ENCODE data around the gene IPO9. TPM values are rescaled to one million over a fixed set of nuclear protein-coding genes. Genes with fewer than 3 reads are reported as not detected.
A peak's percentile ranks its signal among the peaks of the same experiment; 100 is the strongest.

The IPO9 gene
- total RNA-seq, 6 experiments from 2014 or later: 54.1 to 77.8 (median 63.6) TPM

DNA sequence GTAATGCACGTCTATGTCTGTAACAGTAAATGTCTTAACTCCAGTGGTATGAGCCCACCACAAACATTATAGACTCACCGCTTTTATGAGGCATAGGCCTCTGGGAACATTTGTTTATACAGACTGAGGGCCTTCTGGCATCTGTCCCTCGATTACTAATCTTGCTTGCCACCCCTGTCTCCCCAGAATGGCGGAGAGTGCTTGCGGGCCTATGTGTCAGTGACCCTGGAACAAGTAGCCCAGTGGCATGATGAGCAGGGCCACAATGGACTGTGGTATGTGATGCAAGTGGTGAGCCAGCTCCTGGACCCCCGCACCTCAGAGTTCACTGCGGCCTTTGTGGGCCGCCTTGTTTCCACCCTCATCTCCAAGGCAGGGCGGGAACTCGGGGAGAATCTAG is 41.4 kb downstream of the IPO9 start:
- Mint-ChIP-seq H3K36me3 (ENCODE audit: low read depth) (peaks cover 52% of the 10 kb centered on the region), H3K9me3 (no peaks in the 10 kb centered on the region), H3K27ac (peak overlapping the region; percentile 67; the same call in 1 of the 2 replicates), H3K4me3 (no peak overlapping the region), H3K27me3 (ENCODE audit: insufficient read depth) (no peaks in the 10 kb centered on the region), H3K4me1 (ENCODE audit: low read depth) (peaks cover 20% of the 10 kb centered on the region)
- TF ChIP-seq, protein P1, sequence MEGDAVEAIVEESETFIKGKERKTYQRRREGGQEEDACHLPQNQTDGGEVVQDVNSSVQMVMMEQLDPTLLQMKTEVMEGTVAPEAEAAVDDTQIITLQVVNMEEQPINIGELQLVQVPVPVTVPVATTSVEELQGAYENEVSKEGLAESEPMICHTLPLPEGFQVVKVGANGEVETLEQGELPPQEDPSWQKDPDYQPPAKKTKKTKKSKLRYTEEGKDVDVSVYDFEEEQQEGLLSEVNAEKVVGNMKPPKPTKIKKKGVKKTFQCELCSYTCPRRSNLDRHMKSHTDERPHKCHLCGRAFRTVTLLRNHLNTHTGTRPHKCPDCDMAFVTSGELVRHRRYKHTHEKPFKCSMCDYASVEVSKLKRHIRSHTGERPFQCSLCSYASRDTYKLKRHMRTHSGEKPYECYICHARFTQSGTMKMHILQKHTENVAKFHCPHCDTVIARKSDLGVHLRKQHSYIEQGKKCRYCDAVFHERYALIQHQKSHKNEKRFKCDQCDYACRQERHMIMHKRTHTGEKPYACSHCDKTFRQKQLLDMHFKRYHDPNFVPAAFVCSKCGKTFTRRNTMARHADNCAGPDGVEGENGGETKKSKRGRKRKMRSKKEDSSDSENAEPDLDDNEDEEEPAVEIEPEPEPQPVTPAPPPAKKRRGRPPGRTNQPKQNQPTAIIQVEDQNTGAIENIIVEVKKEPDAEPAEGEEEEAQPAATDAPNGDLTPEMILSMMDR (IDR thresholded peaks at IDR 0.05): no peak
- DNase-seq: peak; percentile 64

- TF ChIP-seq, protein P1 (IDR thresholded peaks at IDR 0.05): no peak
- peaks cover 46% of the 10 kb centered on the region for H3K36me3 Mint-ChIP-seq (ENCODE audit: low read depth)
- H3K4me3 Mint-ChIP-seq: no peak overlapping the region
- H3K27ac Mint-ChIP-seq: no peak overlapping the region
- H3K9me3 Mint-ChIP-seq: no peaks in the 10 kb centered on the region
- H3K4me1 Mint-ChIP-seq (ENCODE audit: low read depth): peaks cover 25% of the 10 kb centered on the region
- peaks cover 4% of the 10 kb centered on the region; the same call in 1 of the 2 replicates for H3K27me3 Mint-ChIP-seq (ENCODE audit: insufficient read depth)
- no peak for DNase-seq
Measured at GRCh38 chr1:201874672-201875071, 45.7 kb downstream of the IPO9 start.

GRCh38 chr1:201876148-201876818 is 47.3 kb downstream of the IPO9 start:
- TF ChIP-seq, protein P1 (IDR thresholded peaks at IDR 0.05): peak; percentile 74
- peaks cover 4% of the 10 kb centered on the region; the same call in 1 of the 2 replicates for H3K27me3 Mint-ChIP-seq (ENCODE audit: insufficient read depth)
- DNase-seq: no peak
- no peaks in the 10 kb centered on the region for H3K9me3 Mint-ChIP-seq
- peaks cover 13% of the 10 kb centered on the region for H3K4me1 Mint-ChIP-seq (ENCODE audit: low read depth)
- H3K27ac Mint-ChIP-seq: no peak overlapping the region
- peaks cover 31% of the 10 kb centered on the region for H3K36me3 Mint-ChIP-seq (ENCODE audit: low read depth)
- H3K4me3 Mint-ChIP-seq: no peak overlapping the region

DNA sequence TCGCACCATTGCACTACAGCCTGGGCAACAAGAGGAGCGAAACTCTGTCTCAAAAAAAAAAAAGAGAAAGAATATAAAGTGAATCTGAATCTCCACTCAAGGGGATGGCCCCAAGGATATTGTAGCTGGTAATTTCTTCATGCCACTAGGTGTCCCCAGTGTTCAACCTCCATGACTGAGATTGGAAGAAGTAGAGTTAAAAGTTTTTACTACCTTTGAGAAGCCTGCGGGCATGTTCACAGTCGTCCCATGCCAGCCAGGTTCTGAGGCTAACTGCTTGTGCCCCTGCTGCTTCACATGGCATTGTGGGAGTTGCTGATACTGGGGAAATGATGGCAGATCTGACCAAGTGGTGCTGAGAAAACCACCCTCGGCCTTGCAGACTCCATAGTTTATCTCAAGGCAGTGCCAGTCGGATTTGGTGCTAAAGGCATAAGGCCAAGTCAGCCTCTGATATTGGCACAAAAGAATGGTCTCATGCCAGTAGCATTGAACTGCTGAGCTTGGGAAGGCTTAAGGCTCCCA is 49.0 kb downstream of the IPO9 start:
- DNase-seq: peak; percentile 55
- no peak overlapping the region for H3K27ac Mint-ChIP-seq
- H3K4me3 Mint-ChIP-seq: no peak overlapping the region

DNA sequence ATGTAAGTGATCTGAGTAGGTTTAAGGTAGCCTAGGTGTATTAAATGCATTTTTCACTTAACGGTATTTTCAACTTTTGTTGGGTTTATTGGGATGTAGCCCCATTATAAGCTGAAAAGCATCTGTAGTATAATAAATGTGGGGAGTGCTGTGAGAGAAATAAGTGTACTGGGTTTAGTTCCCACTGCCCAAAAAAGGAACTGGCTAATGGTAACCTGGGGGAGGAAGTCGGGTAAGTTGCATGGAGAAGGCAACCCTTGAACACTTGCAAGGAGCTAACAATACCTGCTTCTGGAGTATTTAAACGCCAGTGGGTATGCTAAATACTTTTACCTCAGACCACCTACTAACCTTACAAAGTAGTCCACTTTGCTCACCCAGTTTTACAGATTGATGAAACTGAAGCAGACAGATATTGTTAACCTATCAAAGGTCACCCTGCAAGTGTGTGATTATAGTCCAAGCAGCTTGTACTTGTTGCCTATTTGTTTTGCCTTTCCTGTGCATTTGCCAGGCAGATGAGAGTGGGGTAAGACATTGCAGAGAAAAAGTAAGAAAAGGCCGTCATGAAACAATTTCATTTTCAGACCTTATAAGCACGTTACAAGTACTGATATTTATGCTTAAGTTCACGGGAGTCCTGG is 52.1 kb downstream of the IPO9 start:
- DNase-seq: no peak
- H3K9me3 Mint-ChIP-seq: no peaks in the 10 kb centered on the region
- TF ChIP-seq, protein P1 (IDR thresholded peaks at IDR 0.05): no peak
- H3K4me3 Mint-ChIP-seq: no peak overlapping the region
- H3K27ac Mint-ChIP-seq: no peak overlapping the region; the same call in 1 of the 2 replicates
- H3K36me3 Mint-ChIP-seq (ENCODE audit: low read depth): peaks cover 4% of the 10 kb centered on the region; the same call in 1 of the 2 replicates
- H3K27me3 Mint-ChIP-seq (ENCODE audit: insufficient read depth): peaks cover under 1% of the 10 kb centered on the region; the same call in 1 of the 2 replicates
- H3K4me1 Mint-ChIP-seq (ENCODE audit: low read depth): peaks cover 56% of the 10 kb centered on the region

More for the DNA sequence above, 49.0 kb downstream of the IPO9 start:
- Mint-ChIP-seq H3K4me1 (ENCODE audit: low read depth) (peaks cover 28% of the 10 kb centered on the region), H3K9me3 (no peaks in the 10 kb centered on the region), H3K36me3 (ENCODE audit: low read depth) (peaks cover 16% of the 10 kb centered on the region), H3K27me3 (ENCODE audit: insufficient read depth) (peaks cover 4% of the 10 kb centered on the region; the same call in 1 of the 2 replicates)
- TF ChIP-seq, protein P1 (IDR thresholded peaks at IDR 0.05): peak; percentile 84

Measured in HFFc6 (cell line).